OCI-LY7 (cell line): ENCODE results near the gene RBM38. TPM values are rescaled to one million over a fixed set of nuclear protein-coding genes. Genes with fewer than 3 reads are reported as not detected.

Source experiments
- BruUV-seq: library from RNA; stranded (reverse); fragments of 400-500 nt; replicated peaks from 2 replicates; lab custom pipeline; 2021; lab: Mats Ljungman, UMichigan
- CTCF ChIA-PET: fragments of 300-600 bp; sonication (Branson Sonifier 250); formaldehyde crosslinking; loops from one replicate; lab custom pipeline; 2022; ENCODE audit warnings: antibody characterized with exemption; ENCODE audit not compliant: unreplicated experiment; lab: Charles Lee
- POLR2A ChIA-PET: fragments of 300-600 bp; sonication (Branson Sonifier 250); formaldehyde crosslinking; loops from one replicate; lab custom pipeline; 2022; ENCODE audit warnings: antibody characterized with exemption; lab: Charles Lee
- DNase-seq: peaks from one replicate; pipeline ENCODE4 v3.0.0-alpha.2; 2015; ENCODE audit warnings: low spot score
- H2AFZ ChIP-seq: fragments of 200-600 bp; sonication (generic), shearing (Covaris generic); 2 replicates; pipeline ENCODE4 v1.6.1; 2014; ENCODE audit warnings: mild to moderate bottlenecking, antibody characterized with exemption, low read length, moderate library complexity
- H3K27ac ChIP-seq: fragments of 200-600 bp; sonication (generic); 2 replicates; pipeline ENCODE4 v1.5.1; 2014; ENCODE audit warnings: mixed run types, low read depth, mild to moderate bottlenecking, moderate library complexity, low read length, inconsistent platforms; ENCODE audit not compliant: poor library complexity, severe bottlenecking
- H3K36me3 ChIP-seq: fragments of 200-600 bp; sonication (generic); 2 replicates; pipeline ENCODE4 v1.6.1; 2014; ENCODE audit warnings: mild to moderate bottlenecking, antibody characterized with exemption, low read length, moderate library complexity, mixed read lengths; ENCODE audit not compliant: insufficient read depth
- H3K4me1 ChIP-seq: fragments of 200-600 bp; sonication (generic); 2 replicates; pipeline ENCODE4 v1.5.1; 2014; ENCODE audit warnings: mild to moderate bottlenecking, low read length; ENCODE audit not compliant: insufficient read depth, poor library complexity, severe bottlenecking
- H3K4me2 ChIP-seq: fragments of 200-600 bp; sonication (generic); 2 replicates; pipeline ENCODE4 v1.6.1; 2014; ENCODE audit warnings: mild to moderate bottlenecking, low read length
- H3K4me3 ChIP-seq: fragments of 200-600 bp; sonication (generic); 2 replicates; pipeline ENCODE4 v1.5.1; 2014; ENCODE audit warnings: mild to moderate bottlenecking, low read depth, low read length; ENCODE audit not compliant: poor library complexity, severe bottlenecking
- H3K79me2 ChIP-seq: fragments of 200-600 bp; sonication (generic); 2 replicates; pipeline ENCODE4 v1.6.1; 2016; ENCODE audit warnings: low read depth, mild to moderate bottlenecking, low read length, moderate library complexity, mixed read lengths; ENCODE audit not compliant: insufficient read depth
- H3K9me2 ChIP-seq: fragments of 200-600 bp; sonication (generic); 2 replicates; pipeline ENCODE4 v1.6.1; 2016; ENCODE audit warnings: mild to moderate bottlenecking, low read length, mixed read lengths; ENCODE audit not compliant: insufficient read depth
- H3K9me3 ChIP-seq: fragments of 200-600 bp; sonication (generic); 2 replicates; pipeline ENCODE4 v1.6.1; 2014; ENCODE audit warnings: mild to moderate bottlenecking, mixed run types, low read length, mixed read lengths
- H4K20me1 ChIP-seq: fragments of 200-600 bp; sonication (generic); 2 replicates; pipeline ENCODE4 v1.6.1; 2014; ENCODE audit warnings: mild to moderate bottlenecking, antibody characterized with exemption, low read length, moderate library complexity, mixed read lengths; ENCODE audit not compliant: insufficient read depth
- EZH2phosphoT487 ChIP-seq: fragments of 200-600 bp; sonication (generic); IDR thresholded peaks from 2 replicates; pipeline ENCODE4 v1.6.1; 2018; ENCODE audit warnings: low read depth, borderline replicate concordance, mild to moderate bottlenecking, mixed run types, antibody characterized with exemption, low read length, moderate library complexity, mixed read lengths
- intact Hi-C: fragments of 100-400 bp; cut with micrococcal nuclease; formaldehyde crosslinking; loops from one replicate; pipeline ENCODE4 v1.10.0; 2022; ENCODE audit not compliant: unreplicated experiment
- total RNA-seq, 2 experiments: library from RNA; depleted of rRNA in 1 of 2; stranded (reverse); fragments of >200 nt in 1 of 2; shearing (Covaris generic) in 1 of 2; gene quantifications; 2 replicates each; pipeline ENCODE4 v1.2.3, GENCODE V29; 2014 to 2022
- TF ChIP-seq, protein P1 (sequence below): fragments of 200-600 bp; sonication (generic); conservative IDR thresholded peaks from 2 replicates; pipeline ENCODE4 v1.5.1; 2014; ENCODE audit warnings: mild to moderate bottlenecking, antibody characterized with exemption, low read length, moderate library complexity, mixed read lengths

Gene RBM38
- total RNA-seq, 2 experiments from 2014 or later: 119 to 174 TPM

DNA sequence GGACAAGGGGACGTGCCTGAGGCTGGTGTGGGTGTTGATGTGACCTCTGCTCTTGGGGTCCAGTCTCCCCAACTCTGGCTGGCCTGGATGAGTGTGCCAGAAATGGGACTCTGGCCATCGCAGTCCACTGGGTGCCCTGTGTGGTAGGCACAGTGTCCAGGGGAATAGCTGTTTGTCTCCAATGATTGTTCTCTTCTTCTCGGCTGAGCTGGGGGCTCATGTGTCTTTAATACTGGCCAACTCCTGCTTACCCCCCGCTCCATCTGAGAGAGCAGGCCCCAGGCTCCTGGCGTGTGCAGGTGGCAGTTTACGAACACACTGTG, 45.0 kb downstream of the RBM38 start:
- no peaks in the 10 kb centered on the region for H3K79me2 ChIP-seq
- peaks cover 8% of the 10 kb centered on the region; the same call in 1 of the 2 replicates for H3K9me3 ChIP-seq
- POLR2A ChIA-PET: interaction anchor here (1.4 to 1.5 kb wide), 2 partner anchors 9 to 46 kb away, joined by 5 to 6 read pairs; no protein-coding TSS in a partner anchor
- no peak overlapping the region for H3K4me2 ChIP-seq
- no peaks in the 10 kb centered on the region for H3K9me2 ChIP-seq
- H4K20me1 ChIP-seq: no peaks in the 10 kb centered on the region
- H3K27ac ChIP-seq: no peak overlapping the region
- intact Hi-C loops: no loop called here
- H2AFZ ChIP-seq: no peak overlapping the region
- H3K36me3 ChIP-seq: no peaks in the 10 kb centered on the region
- H3K4me1 ChIP-seq: peaks cover 60% of the 10 kb centered on the region
- H3K4me3 ChIP-seq: no peak overlapping the region
- CTCF ChIA-PET: interaction anchor here (1.3 to 2.9 kb wide), 2 partner anchors 34 to 62 kb away, joined by 3 to 7 read pairs; no protein-coding TSS in a partner anchor
- DNase-seq: no peak
- no TSS peak for BruUV-seq
- TF ChIP-seq EZH2phosphoT487: no peak
- TF ChIP-seq, protein P1, sequence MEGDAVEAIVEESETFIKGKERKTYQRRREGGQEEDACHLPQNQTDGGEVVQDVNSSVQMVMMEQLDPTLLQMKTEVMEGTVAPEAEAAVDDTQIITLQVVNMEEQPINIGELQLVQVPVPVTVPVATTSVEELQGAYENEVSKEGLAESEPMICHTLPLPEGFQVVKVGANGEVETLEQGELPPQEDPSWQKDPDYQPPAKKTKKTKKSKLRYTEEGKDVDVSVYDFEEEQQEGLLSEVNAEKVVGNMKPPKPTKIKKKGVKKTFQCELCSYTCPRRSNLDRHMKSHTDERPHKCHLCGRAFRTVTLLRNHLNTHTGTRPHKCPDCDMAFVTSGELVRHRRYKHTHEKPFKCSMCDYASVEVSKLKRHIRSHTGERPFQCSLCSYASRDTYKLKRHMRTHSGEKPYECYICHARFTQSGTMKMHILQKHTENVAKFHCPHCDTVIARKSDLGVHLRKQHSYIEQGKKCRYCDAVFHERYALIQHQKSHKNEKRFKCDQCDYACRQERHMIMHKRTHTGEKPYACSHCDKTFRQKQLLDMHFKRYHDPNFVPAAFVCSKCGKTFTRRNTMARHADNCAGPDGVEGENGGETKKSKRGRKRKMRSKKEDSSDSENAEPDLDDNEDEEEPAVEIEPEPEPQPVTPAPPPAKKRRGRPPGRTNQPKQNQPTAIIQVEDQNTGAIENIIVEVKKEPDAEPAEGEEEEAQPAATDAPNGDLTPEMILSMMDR: no peak

DNA sequence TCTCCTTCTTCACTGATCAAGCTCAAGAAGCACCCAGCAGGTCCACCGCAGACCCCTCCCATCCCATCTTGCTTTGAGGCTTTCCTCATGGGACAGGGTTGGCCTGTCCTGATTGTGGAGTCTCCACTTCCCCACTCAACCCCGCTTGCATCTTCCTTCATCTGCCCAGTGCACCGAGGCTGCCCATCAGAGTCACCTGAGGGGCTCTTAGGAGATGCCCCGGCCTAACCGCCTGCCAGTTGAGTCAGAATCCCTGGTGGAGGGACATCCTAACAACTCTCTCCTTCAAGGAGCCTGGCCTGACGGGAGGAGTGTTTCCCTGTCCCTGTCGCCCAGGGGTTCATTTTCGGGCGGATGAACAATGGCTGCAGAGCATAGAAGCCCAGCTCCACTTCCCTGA, 46.1 kb downstream of the RBM38 start:
- intact Hi-C loops: no loop called here

More for the DNA sequence above, 46.1 kb downstream of the RBM38 start:
- TF ChIP-seq, protein P1: no peak
- no peak for TF ChIP-seq EZH2phosphoT487
- H4K20me1 ChIP-seq: no peaks in the 10 kb centered on the region
- H3K27ac ChIP-seq: no peak overlapping the region
- CTCF ChIA-PET: no interaction called here
- BruUV-seq: no TSS peak
- no peak overlapping the region for H3K4me3 ChIP-seq
- no peak for DNase-seq
- H2AFZ ChIP-seq: no peak overlapping the region
- H3K9me3 ChIP-seq: peaks cover 8% of the 10 kb centered on the region; the same call in 1 of the 2 replicates
- H3K9me2 ChIP-seq: no peaks in the 10 kb centered on the region
- H3K4me2 ChIP-seq: no peak overlapping the region
- POLR2A ChIA-PET: no interaction called here
- peaks cover 49% of the 10 kb centered on the region for H3K4me1 ChIP-seq
- H3K79me2 ChIP-seq: no peaks in the 10 kb centered on the region
- no peaks in the 10 kb centered on the region for H3K36me3 ChIP-seq
